ENCODE data around the gene CDYL.

CDYL gene

GRCh38 chr6:4909063-4909706, 133.0 kb downstream of the CDYL start:
- H3K4me3 ChIP-seq (ENCODE audit: low read depth, low read length): no peak overlapping the region
- in situ Hi-C loops (cut with HindIII; ENCODE audit: low sequenced_read_pairs): no loop called here
- TF ChIP-seq, protein P1, sequence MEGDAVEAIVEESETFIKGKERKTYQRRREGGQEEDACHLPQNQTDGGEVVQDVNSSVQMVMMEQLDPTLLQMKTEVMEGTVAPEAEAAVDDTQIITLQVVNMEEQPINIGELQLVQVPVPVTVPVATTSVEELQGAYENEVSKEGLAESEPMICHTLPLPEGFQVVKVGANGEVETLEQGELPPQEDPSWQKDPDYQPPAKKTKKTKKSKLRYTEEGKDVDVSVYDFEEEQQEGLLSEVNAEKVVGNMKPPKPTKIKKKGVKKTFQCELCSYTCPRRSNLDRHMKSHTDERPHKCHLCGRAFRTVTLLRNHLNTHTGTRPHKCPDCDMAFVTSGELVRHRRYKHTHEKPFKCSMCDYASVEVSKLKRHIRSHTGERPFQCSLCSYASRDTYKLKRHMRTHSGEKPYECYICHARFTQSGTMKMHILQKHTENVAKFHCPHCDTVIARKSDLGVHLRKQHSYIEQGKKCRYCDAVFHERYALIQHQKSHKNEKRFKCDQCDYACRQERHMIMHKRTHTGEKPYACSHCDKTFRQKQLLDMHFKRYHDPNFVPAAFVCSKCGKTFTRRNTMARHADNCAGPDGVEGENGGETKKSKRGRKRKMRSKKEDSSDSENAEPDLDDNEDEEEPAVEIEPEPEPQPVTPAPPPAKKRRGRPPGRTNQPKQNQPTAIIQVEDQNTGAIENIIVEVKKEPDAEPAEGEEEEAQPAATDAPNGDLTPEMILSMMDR (IDR thresholded peaks at IDR 0.05; ENCODE audit: low read depth, low read length, missing control alignments): no peak
- no peak for DNase-seq (ENCODE audit: low read depth)

GRCh38 chr6:4910037-4910760, 134.0 kb downstream of the CDYL start:
- TF ChIP-seq, protein P1 (IDR thresholded peaks at IDR 0.05; ENCODE audit: low read depth, low read length, missing control alignments): no peak
- in situ Hi-C loops (cut with HindIII; ENCODE audit: low sequenced_read_pairs): no loop called here
- no peak overlapping the region for H3K4me3 ChIP-seq (ENCODE audit: low read depth, low read length)
- peak; percentile 27 for DNase-seq (ENCODE audit: low read depth)

GRCh38 chr6:4912559-4912958, 136.4 kb downstream of the CDYL start:
- in situ Hi-C loops (cut with HindIII; ENCODE audit: low sequenced_read_pairs): no loop called here
- no peak overlapping the region for H3K4me3 ChIP-seq (ENCODE audit: low read depth, low read length)
- DNase-seq (ENCODE audit: low read depth): no peak
- TF ChIP-seq, protein P1 (IDR thresholded peaks at IDR 0.05; ENCODE audit: low read depth, low read length, missing control alignments): no peak

DNA sequence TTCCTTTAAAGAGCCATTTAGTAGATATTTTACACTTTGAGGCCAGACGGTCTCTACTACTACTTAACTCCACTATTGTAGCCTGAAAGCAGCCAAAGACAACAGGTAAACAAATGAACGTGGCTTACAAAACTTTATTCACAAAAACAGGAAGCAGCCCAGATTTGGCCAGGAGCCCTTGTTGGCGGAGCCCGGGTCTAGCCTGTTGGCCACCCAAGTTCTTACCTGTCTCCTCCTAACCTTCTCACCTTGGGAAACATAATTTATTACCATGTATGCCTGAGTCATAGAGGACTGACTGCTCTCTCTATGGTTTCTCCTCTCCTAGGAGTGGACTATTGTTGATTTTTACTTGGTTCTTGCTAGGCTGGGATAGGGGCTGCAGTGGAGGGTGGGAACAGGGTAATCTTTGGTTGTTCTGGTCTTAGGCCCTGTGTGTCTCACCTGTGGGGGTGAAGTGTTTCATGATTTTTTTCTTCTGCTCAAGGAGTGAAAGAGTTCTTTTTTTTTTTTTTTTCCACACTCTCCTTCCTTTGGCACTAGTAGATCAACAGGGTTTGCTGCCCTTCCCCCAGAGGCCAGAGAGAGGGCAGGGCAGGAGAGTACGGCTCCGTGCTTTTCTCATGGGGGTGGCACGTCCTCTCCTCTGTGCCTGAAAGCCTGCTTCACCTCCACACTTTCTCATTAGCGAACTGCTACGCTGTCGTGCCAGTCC, 137.7 kb downstream of the CDYL start:
- no peak overlapping the region for H3K4me3 ChIP-seq (ENCODE audit: low read depth, low read length)
- no peak for DNase-seq (ENCODE audit: low read depth)
- in situ Hi-C loops (cut with HindIII; ENCODE audit: low sequenced_read_pairs): no loop called here
- TF ChIP-seq, protein P1 (IDR thresholded peaks at IDR 0.05; ENCODE audit: low read depth, low read length, missing control alignments): no peak

DNA sequence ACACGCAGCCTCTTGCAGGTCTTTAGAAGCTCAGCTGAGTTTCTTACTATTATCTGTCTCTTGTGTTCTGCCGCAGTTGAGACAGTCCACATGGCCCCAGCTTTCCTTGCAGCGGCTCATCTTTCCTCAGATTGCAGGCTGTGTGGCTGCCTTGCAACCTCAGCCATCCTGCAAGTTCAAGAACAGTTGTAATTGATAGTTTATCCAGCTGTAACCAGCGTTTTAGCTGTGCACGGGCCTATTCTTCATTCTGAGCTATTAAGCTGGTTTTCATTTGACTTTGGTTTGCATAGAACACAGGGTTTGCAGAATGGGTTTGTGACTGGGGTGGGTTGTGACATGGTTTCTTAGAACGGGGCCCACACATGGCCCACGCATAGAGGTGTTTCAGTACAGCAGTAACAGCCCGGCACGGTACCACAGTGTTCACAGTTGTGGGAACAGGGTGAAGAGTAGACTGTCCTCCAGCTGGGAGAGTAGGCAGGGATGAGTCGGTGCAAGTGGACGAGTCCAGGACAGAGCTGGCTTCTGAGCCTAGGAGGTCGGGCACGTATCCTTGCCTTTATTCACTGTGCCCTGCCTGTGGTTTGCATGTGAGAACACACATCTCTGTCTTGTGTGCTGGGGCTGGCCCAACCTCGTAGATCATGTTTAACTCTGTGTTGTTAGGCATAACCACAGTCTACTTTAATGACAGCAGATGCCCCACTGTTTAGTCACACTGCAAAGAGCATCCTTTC, 138.4 kb downstream of the CDYL start:
- H3K4me3 ChIP-seq (ENCODE audit: low read depth, low read length): no peak overlapping the region
- in situ Hi-C loops (cut with HindIII; ENCODE audit: low sequenced_read_pairs): no loop called here
- TF ChIP-seq, protein P1 (IDR thresholded peaks at IDR 0.05; ENCODE audit: low read depth, low read length, missing control alignments): no peak
- DNase-seq (ENCODE audit: low read depth): no peak

DNA sequence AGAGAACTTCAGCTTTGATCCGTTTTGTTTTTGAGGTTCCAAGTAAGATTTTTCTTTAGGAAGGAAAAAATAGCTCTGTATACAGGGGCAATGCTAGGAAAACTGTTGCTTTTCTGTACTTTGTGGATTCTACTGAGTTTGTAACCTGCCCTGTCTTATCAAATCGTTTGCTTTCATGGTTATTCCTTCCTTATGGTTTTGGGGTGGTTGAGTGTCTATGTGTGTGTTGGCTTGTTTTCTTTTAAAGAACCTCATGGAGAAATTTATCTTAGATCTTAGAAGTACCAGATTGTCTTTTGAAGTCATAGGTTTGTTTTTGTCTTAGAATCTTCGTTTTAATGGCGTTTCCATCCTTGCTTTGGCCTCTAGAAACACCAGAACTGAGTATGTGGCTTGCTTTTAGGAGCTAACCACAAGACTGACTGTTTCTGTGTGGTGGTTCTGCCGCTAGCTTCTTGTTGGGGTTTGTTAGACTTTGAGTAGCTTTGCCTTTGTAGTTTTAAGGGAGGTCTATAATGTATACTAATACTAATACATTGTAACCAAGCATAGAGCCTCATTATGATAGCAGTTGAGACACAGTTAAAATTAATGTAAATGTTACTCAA, 140.9 kb downstream of the CDYL start:
- no peak for DNase-seq (ENCODE audit: low read depth)

More for the DNA sequence above, 140.9 kb downstream of the CDYL start:
- TF ChIP-seq, protein P1 (IDR thresholded peaks at IDR 0.05; ENCODE audit: low read depth, low read length, missing control alignments): no peak
- no peak overlapping the region for H3K4me3 ChIP-seq (ENCODE audit: low read depth, low read length)
- in situ Hi-C loops (cut with HindIII; ENCODE audit: low sequenced_read_pairs): no loop called here

Measured in astrocyte of the cerebellum (primary cell).